ENCODE measurements around the gene SHB.

The SHB gene, protein sequence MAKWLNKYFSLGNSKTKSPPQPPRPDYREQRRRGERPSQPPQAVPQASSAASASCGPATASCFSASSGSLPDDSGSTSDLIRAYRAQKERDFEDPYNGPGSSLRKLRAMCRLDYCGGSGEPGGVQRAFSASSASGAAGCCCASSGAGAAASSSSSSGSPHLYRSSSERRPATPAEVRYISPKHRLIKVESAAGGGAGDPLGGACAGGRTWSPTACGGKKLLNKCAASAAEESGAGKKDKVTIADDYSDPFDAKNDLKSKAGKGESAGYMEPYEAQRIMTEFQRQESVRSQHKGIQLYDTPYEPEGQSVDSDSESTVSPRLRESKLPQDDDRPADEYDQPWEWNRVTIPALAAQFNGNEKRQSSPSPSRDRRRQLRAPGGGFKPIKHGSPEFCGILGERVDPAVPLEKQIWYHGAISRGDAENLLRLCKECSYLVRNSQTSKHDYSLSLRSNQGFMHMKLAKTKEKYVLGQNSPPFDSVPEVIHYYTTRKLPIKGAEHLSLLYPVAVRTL

GRCh38 chr9:38068701-38069628, at the start of gene SHB:
Gene SHB, minus strand, starts transcription at chr9:38069227. Its CDS starts 582 bp downstream, at chr9:38068645.
- peak; percentile 44 for TF ChIP-seq CTCF (IDR thresholded peaks at IDR 0.05; ENCODE audit: extremely low read depth, missing control alignments)
- DNase-seq (ENCODE audit: low spot score), result peak; percentile 98

DNA sequence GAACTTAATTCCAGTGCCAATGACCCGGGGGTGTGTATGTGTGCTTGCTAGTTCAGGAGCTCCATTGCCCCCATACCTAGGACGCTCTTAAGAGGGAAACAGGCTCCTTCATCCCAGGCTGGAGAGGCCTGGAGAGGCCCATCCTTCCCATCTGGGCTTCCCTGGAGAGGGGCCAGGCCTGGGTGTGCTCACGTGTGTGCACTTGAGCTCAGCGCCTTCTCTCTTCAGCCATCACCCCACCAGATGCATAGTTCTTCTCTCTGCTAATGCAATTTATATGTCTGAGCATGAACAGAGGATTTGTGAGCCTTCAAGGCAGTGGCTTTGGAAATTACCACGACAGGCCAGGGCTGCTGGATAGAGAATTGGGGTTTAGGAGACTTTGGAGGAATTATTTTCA, 48.6 kb upstream of the SHB start:
- no peak for TF ChIP-seq CTCF (IDR thresholded peaks at IDR 0.05; ENCODE audit: extremely low read depth, missing control alignments)
- no peak for DNase-seq (ENCODE audit: low spot score)

DNA sequence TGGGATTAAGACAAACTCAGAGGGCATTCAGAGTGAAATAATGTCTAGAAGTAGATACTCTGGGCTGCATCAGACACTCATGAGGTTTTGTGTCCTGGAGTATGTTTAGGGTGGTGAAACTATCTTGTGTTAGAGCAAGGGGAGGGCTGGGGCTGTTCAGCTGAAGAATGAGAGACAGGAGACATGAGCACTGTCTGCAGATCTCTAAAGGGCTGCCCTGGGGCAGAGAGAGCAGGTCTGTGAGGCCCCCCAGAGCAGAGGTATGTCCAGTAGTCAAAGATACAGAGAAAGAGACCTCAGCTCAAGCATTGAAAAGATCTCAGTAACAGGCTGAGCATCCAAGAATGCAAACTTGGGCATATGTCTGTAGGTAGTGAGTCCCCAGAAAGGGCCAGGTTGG, 45.9 kb upstream of the SHB start:
- TF ChIP-seq CTCF (IDR thresholded peaks at IDR 0.05; ENCODE audit: extremely low read depth, missing control alignments), result no peak
- no peak for DNase-seq (ENCODE audit: low spot score)

DNA sequence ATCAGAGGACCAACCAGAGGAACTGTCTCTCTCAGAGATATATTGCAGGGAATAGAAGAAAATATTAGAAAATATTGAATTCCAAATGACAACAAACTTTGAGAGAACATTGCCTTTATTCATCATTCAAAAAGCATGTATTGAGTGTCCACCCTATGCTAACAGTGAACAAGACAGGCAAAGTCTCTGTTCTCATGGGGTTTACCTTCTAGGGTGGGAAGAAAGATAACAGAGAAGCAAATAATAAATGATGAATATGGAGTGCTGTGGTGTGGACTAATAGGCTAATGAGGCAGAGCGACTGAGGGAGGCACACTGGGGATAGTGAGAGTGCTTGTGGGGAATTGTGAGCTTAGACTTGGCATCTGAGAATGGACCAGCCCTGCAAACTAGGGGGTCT, 43.4 kb upstream of the SHB start:
- TF ChIP-seq CTCF (IDR thresholded peaks at IDR 0.05; ENCODE audit: extremely low read depth, missing control alignments), result no peak
- DNase-seq (ENCODE audit: low spot score), result no peak

GRCh38 chr9:38112049-38112448, 43.0 kb upstream of the SHB start:
- no peak for DNase-seq (ENCODE audit: low spot score)
- no peak for TF ChIP-seq CTCF (IDR thresholded peaks at IDR 0.05; ENCODE audit: extremely low read depth, missing control alignments)

DNA sequence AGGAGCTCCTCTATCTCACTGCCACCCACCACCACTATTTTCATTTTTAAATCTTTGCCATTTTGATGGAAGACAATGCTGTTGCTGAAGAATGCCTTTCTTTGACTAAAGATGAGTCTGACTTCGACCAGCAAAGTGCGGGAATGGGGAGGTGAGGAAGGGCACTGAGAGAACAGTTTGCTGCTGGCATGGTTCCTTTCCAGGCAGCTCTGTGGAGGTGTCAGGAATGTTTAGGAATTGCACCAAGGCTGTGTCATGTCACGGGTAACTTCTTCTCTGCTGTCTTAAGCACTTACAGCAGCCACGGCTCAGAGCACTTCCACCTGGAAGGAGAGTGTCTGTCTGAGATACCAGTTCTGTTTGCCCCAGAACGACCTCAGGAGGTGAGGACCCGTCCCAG, 41.4 kb upstream of the SHB start:
- no peak for TF ChIP-seq CTCF (IDR thresholded peaks at IDR 0.05; ENCODE audit: extremely low read depth, missing control alignments)
- DNase-seq (ENCODE audit: low spot score), result no peak

DNA sequence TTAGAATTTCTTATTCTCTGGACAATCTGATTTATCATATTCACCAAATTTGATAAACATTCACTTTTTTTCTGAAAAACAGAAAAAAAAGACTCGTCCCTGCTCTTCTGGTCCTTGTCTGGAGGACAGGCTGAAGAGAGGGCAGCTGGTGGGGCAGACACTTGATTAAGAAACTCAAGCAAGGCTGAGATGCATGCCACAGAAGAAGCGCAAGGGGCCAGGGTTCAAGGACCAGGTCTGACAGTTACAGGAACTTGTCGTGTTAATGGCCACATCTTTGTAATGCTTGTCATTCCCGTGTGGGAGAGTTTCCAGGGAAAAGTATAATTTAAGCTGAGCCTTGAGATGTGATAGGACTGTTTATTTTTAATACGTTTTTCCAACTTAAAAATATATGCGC, 40.6 kb upstream of the SHB start:
- TF ChIP-seq CTCF (IDR thresholded peaks at IDR 0.05; ENCODE audit: extremely low read depth, missing control alignments), result no peak
- no peak for DNase-seq (ENCODE audit: low spot score)
